Vagina (tissue), 2 donors: ENCODE results near the gene HSPA8.

Experiments
- POLR2A ChIP-seq, 2 donors: fragments of 450-650 bp; IDR thresholded peaks; one replicate each; pipeline ENCODE4 v1.6.1; 2017; ENCODE audit warnings: antibody characterized with exemption in 2 of 2, mild to moderate bottlenecking in 2 of 2, moderate library complexity in 2 of 2
- POLR2AphosphoS5 ChIP-seq, 2 donors: sonication (generic); formaldehyde crosslinking; IDR thresholded peaks; one replicate each; pipeline ENCODE4 v1.9.0; 2017; ENCODE audit warnings: antibody characterized with exemption in 2 of 2, mild to moderate bottlenecking in 2 of 2, low read depth in 1 of 2; ENCODE audit not compliant: insufficient read depth in 1 of 2
- TF ChIP-seq, protein P1 (sequence below), 3 experiments: fragments of 450-650 bp in 2 of 3; fragments of 200-600 bp in 1 of 3; sonication (generic) in 1 of 3; IDR thresholded peaks; one replicate each; pipeline ENCODE4 v1.5.1; 2017 to 2019; ENCODE audit warnings: antibody characterized with exemption in 3 of 3, mild to moderate bottlenecking in 2 of 3, moderate library complexity in 2 of 3

DNA sequence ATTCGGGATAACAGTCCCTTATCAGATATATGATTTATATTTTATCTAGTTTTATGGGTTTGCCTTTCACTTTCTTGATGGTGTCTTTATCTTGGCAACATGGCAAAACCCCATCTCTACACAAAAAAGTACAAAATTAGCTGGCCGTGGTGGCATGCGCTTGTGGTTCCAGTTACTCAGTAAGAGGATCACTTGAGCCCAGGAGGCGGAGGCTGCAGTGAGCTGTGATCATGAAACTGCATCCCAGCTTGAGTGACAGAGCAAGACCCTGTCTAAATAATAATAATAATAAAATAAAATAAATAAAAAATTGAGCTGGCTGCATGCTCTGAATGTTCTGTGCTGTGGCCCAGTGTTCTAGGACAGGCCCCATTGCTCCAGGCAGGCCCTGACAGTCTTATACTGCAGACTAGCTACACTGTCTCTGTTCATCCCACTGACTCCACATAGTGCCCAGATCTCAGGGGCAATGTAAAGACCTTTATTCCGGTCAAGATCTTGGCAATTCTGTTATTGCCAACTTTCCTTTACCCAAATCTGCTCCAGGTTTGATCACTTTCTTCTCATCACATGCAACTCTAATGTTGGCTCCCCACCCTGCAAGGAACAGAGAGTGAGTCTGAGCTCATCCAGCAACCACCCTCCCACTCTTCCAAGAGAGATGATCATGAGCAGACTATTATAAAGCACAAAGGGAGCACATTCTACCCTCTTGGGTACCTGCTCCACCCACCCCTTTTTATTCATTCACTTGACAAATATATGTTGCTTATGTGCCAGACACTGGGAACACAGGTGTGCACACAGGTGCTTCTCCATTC is 8.8 kb downstream of the HSPA8 start:
- TF ChIP-seq, protein P1, sequence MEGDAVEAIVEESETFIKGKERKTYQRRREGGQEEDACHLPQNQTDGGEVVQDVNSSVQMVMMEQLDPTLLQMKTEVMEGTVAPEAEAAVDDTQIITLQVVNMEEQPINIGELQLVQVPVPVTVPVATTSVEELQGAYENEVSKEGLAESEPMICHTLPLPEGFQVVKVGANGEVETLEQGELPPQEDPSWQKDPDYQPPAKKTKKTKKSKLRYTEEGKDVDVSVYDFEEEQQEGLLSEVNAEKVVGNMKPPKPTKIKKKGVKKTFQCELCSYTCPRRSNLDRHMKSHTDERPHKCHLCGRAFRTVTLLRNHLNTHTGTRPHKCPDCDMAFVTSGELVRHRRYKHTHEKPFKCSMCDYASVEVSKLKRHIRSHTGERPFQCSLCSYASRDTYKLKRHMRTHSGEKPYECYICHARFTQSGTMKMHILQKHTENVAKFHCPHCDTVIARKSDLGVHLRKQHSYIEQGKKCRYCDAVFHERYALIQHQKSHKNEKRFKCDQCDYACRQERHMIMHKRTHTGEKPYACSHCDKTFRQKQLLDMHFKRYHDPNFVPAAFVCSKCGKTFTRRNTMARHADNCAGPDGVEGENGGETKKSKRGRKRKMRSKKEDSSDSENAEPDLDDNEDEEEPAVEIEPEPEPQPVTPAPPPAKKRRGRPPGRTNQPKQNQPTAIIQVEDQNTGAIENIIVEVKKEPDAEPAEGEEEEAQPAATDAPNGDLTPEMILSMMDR (IDR thresholded peaks at IDR 0.05), result no peak
- TF ChIP-seq POLR2A (IDR thresholded peaks at IDR 0.05), result no peak
- no peak for TF ChIP-seq POLR2AphosphoS5 (IDR thresholded peaks at IDR 0.05; ENCODE audit: insufficient read depth in 1 of 2, low read depth in 1 of 2)
